Tibial nerve (tissue), 4 donors: ENCODE results near the gene DNAH10. TPM values are rescaled to one million over a fixed set of nuclear protein-coding genes. Genes with fewer than 3 reads are reported as not detected.

Experiments
- DNase-seq, 2 donors: peaks; one replicate each; pipeline ENCODE4 v3.0.0-alpha.2; 2019; ENCODE audit warnings: low spot score in 2 of 2
- H3K27ac ChIP-seq, 4 donors: fragments of 200-600 bp; sonication (generic) in 3 of 4; one replicate each; pipeline ENCODE4 v1.5.1; 2017 to 2019; ENCODE audit warnings: mild to moderate bottlenecking in 1 of 4
- H3K27me3 ChIP-seq, 2 donors: fragments of 200-600 bp; sonication (generic) in 1 of 2; one replicate each; pipeline versions ENCODE4 v1.5.1 to v1.6.0; 2017 to 2019
- H3K36me3 ChIP-seq, 3 donors: fragments of 200-600 bp; sonication (generic); one replicate each; pipeline ENCODE4 v1.5.1; 2018 to 2019
- H3K4me1 ChIP-seq, 4 donors: fragments of 200-600 bp; sonication (generic) in 3 of 4; one replicate each; pipeline ENCODE4 v1.5.1; 2017 to 2019
- H3K4me3 ChIP-seq, 4 donors: fragments of 200-600 bp; sonication (generic) in 3 of 4; one replicate each; pipeline ENCODE4 v1.5.1; 2017 to 2019; ENCODE audit warnings: mild to moderate bottlenecking in 1 of 4, moderate library complexity in 1 of 4
- H3K9me3 ChIP-seq, 4 donors: fragments of 200-600 bp; sonication (generic) in 3 of 4; one replicate each; pipeline ENCODE4 v1.5.1; 2017 to 2019
- CTCF ChIP-seq, 5 experiments: fragments of 200-600 bp in 3 of 5; fragments of 450-650 bp in 2 of 5; sonication (generic) in 3 of 5; IDR thresholded peaks; one replicate each; pipeline ENCODE4 v1.5.1; 2016 to 2019; ENCODE audit warnings: antibody characterized with exemption in 5 of 5, mild to moderate bottlenecking in 3 of 5, moderate library complexity in 2 of 5
- EP300 ChIP-seq, 2 donors: sonication (generic); formaldehyde crosslinking; IDR thresholded peaks; one replicate each; pipeline ENCODE4 v1.6.1; 2017; ENCODE audit warnings: antibody characterized with exemption in 2 of 2, mild to moderate bottlenecking in 1 of 2
- POLR2A ChIP-seq, 2 donors: fragments of 450-650 bp; IDR thresholded peaks; one replicate each; pipeline ENCODE4 v1.6.1; 2017; ENCODE audit warnings: antibody characterized with exemption in 2 of 2, mild to moderate bottlenecking in 2 of 2, moderate library complexity in 2 of 2
- WGBS, 2 donors: methylation state at CpG; one replicate each; pipeline ENCODE4 v1.1.5; 2018; 5-methylcytosine and 5-hydroxymethylcytosine counted together
- total RNA-seq, 4 donors: library from RNA; depleted of rRNA; stranded (reverse); fragments of >200 nt; gene quantifications; one replicate each; pipeline ENCODE4 v1.1.0, GENCODE V29; 2016

DNAH10 gene
- total RNA-seq, 4 donors from 2014 or later, result 3.1 TPM; not detected in 3

GRCh38 chr12:123940627-123940966, 178.5 kb downstream of the DNAH10 start:
- H3K4me3 ChIP-seq, result no peak overlapping the region
- no peaks in the 10 kb centered on the region for H3K9me3 ChIP-seq
- peaks cover 0 to 94% (median 4%) of the 10 kb centered on the region in 3 donors for H3K36me3 ChIP-seq
- TF ChIP-seq EP300 (IDR thresholded peaks at IDR 0.05), result no peak
- TF ChIP-seq POLR2A (IDR thresholded peaks at IDR 0.05), result no peak
- no peak for TF ChIP-seq CTCF (IDR thresholded peaks at IDR 0.05)
- H3K27ac ChIP-seq, result no peak overlapping the region
- peaks cover 0 to 19% (median 0%) of the 10 kb centered on the region in 4 donors for H3K4me1 ChIP-seq
- no peak for DNase-seq
- H3K27me3 ChIP-seq, result no peaks in the 10 kb centered on the region
- WGBS, 2 donors, result 93% methylated on average over 9 of the region's 9 CpGs

GRCh38 chr12:123941000-123941399, 178.9 kb downstream of the DNAH10 start:
- H3K27ac ChIP-seq, result no peak overlapping the region

GRCh38 chr12:123941624-123942237, 179.6 kb downstream of the DNAH10 start:
- peaks cover 0 to 25% (median 0%) of the 10 kb centered on the region in 4 donors for H3K4me1 ChIP-seq
- no peak overlapping the region for H3K27ac ChIP-seq
- DNase-seq, result no peak
- H3K9me3 ChIP-seq, result no peaks in the 10 kb centered on the region
- no peaks in the 10 kb centered on the region for H3K27me3 ChIP-seq
- H3K4me3 ChIP-seq, result no peak overlapping the region
- 87 to 88% methylated on average over 13 of the region's 13 CpGs for WGBS, 2 donors
- TF ChIP-seq EP300 (IDR thresholded peaks at IDR 0.05) (no peak), CTCF (IDR thresholded peaks at IDR 0.05) (no peak), POLR2A (IDR thresholded peaks at IDR 0.05) (no peak)
- peaks cover 0 to 89% (median 4%) of the 10 kb centered on the region in 3 donors for H3K36me3 ChIP-seq

More at GRCh38 chr12:123941000-123941399, 178.9 kb downstream of the DNAH10 start:
- no peak overlapping the region for H3K4me3 ChIP-seq
- TF ChIP-seq POLR2A (IDR thresholded peaks at IDR 0.05) (no peak), EP300 (IDR thresholded peaks at IDR 0.05) (no peak), CTCF (IDR thresholded peaks at IDR 0.05) (no peak)
- H3K4me1 ChIP-seq, result peaks cover 0 to 19% (median 0%) of the 10 kb centered on the region in 4 donors
- 92 to 100% methylated on average over 8 to 9 of the region's 9 CpGs for WGBS, 2 donors
- H3K27me3 ChIP-seq, result no peaks in the 10 kb centered on the region
- no peak for DNase-seq
- H3K9me3 ChIP-seq, result no peaks in the 10 kb centered on the region
- peaks cover 0 to 94% (median 4%) of the 10 kb centered on the region in 3 donors for H3K36me3 ChIP-seq

GRCh38 chr12:123942238-123942653, 180.1 kb downstream of the DNAH10 start:
- DNase-seq, result no peak
- Histone ChIP-seq H3K27me3 (no peaks in the 10 kb centered on the region), H3K27ac (no peak overlapping the region), H3K9me3 (no peaks in the 10 kb centered on the region), H3K4me1 (peaks cover 0 to 30% (median 0%) of the 10 kb centered on the region in 4 donors), H3K36me3 (peaks cover 0 to 83% (median 4%) of the 10 kb centered on the region in 3 donors), H3K4me3 (no peak overlapping the region)
- TF ChIP-seq CTCF (IDR thresholded peaks at IDR 0.05) (no peak), EP300 (IDR thresholded peaks at IDR 0.05) (no peak), POLR2A (IDR thresholded peaks at IDR 0.05) (no peak)
- WGBS, 2 donors, result 64 to 71% methylated on average over 10 of the region's 10 CpGs

GRCh38 chr12:123942911-123943648, 181.0 kb downstream of the DNAH10 start:
- H3K27me3 ChIP-seq, result no peaks in the 10 kb centered on the region
- 73 to 84% methylated on average over 13 to 16 of the region's 16 CpGs for WGBS, 2 donors
- no peak for DNase-seq
- peaks cover 0 to 75% (median 4%) of the 10 kb centered on the region in 3 donors for H3K36me3 ChIP-seq
- H3K4me3 ChIP-seq, result no peak overlapping the region
- peaks cover 0 to 34% (median 0%) of the 10 kb centered on the region in 4 donors for H3K4me1 ChIP-seq
- TF ChIP-seq EP300 (IDR thresholded peaks at IDR 0.05) (no peak), POLR2A (IDR thresholded peaks at IDR 0.05) (no peak), CTCF (IDR thresholded peaks at IDR 0.05) (no peak)
- H3K27ac ChIP-seq, result no peak overlapping the region
- H3K9me3 ChIP-seq, result no peaks in the 10 kb centered on the region
